GM23338 (cell line): ENCODE measurements around the gene SELENON. TPM values are rescaled to one million over a fixed set of nuclear protein-coding genes. Genes with fewer than 3 reads are reported as not detected.

Experiments
- ATAC-seq: fragments of 200-7000 bp; cut with Tn5 transposase; 3 replicates; pipeline ENCODE4 v1.9.1; 2020
- DNase-seq: peaks from one replicate; pipeline ENCODE4 v3.0.0-alpha.2; 2015; ENCODE audit warnings: low spot score
- H2AFZ ChIP-seq: fragments of 200-600 bp; sonication (generic); 2 replicates; pipeline ENCODE4 v1.8.0; 2016; ENCODE audit warnings: antibody characterized with exemption, mild to moderate bottlenecking, moderate library complexity
- H3F3A ChIP-seq: fragments of 200-600 bp; sonication (generic); replicated peaks from 2 replicates; pipeline ENCODE4 v1.8.0; 2017; ENCODE audit warnings: antibody characterized with exemption, mixed run types, low read depth
- H3K27ac ChIP-seq: fragments of 200-600 bp; sonication (generic); 2 replicates; pipeline ENCODE4 v1.6.1; 2016; ENCODE audit warnings: low read depth
- H3K27me3 ChIP-seq: fragments of 200-600 bp; sonication (generic); 2 replicates; pipeline ENCODE4 v1.8.0; 2016; ENCODE audit warnings: mild to moderate bottlenecking, mixed run types, moderate library complexity; ENCODE audit not compliant: insufficient read depth
- H3K36me3 ChIP-seq: fragments of 200-600 bp; sonication (generic); 2 replicates; pipeline ENCODE4 v1.8.0; 2016; ENCODE audit warnings: mild to moderate bottlenecking; ENCODE audit not compliant: insufficient read depth
- H3K4me1 ChIP-seq: fragments of 200-600 bp; sonication (generic); 2 replicates; pipeline ENCODE4 v1.8.0; 2016; ENCODE audit warnings: mild to moderate bottlenecking, moderate library complexity; ENCODE audit not compliant: insufficient read depth
- H3K4me2 ChIP-seq: fragments of 200-600 bp; sonication (generic); 2 replicates; pipeline ENCODE4 v1.7.1; 2017; ENCODE audit warnings: mixed run types
- H3K4me3 ChIP-seq: fragments of 200-600 bp; sonication (generic); 2 replicates; pipeline ENCODE4 v1.6.1; 2016; ENCODE audit warnings: mixed run types
- H3K79me2 ChIP-seq: fragments of 200-600 bp; sonication (generic); replicated peaks from 2 replicates; pipeline ENCODE4 v1.8.0; 2017; ENCODE audit warnings: mild to moderate bottlenecking; ENCODE audit not compliant: insufficient read depth
- H3K9me2 ChIP-seq: fragments of 200-600 bp; sonication (generic); 2 replicates; pipeline ENCODE4 v1.8.0; 2017; ENCODE audit not compliant: insufficient read depth
- H4K20me1 ChIP-seq: fragments of 200-600 bp; sonication (generic); replicated peaks from 2 replicates; pipeline ENCODE4 v1.8.0; 2017; ENCODE audit warnings: mild to moderate bottlenecking; ENCODE audit not compliant: insufficient read depth
- H3K27ac Mint-ChIP-seq: 2 replicates; pipeline ENCODE4 v1.8.0; 2020; ENCODE audit warnings: inconsistent platforms, mild to moderate bottlenecking, moderate library complexity, mixed read lengths
- H3K27me3 Mint-ChIP-seq: 3 replicates; pipeline ENCODE4 v1.8.0; 2022; ENCODE audit warnings: low read depth, mild to moderate bottlenecking, moderate library complexity, mixed read lengths, inconsistent platforms; ENCODE audit not compliant: insufficient read depth, poor library complexity
- H3K36me3 Mint-ChIP-seq: 3 replicates; pipeline ENCODE4 v1.8.0; 2021; ENCODE audit warnings: low read depth, mild to moderate bottlenecking, inconsistent platforms, moderate library complexity, mixed read lengths
- H3K4me1 Mint-ChIP-seq: 3 replicates; pipeline ENCODE4 v1.8.0; 2020; ENCODE audit warnings: mild to moderate bottlenecking, inconsistent platforms, mixed read lengths
- H3K4me3 Mint-ChIP-seq: 3 replicates; pipeline ENCODE4 v1.8.0; 2021; ENCODE audit warnings: moderate library complexity, mild to moderate bottlenecking, inconsistent platforms, mixed read lengths
- H3K9me3 Mint-ChIP-seq: 3 replicates; pipeline ENCODE4 v1.8.0; 2020; ENCODE audit warnings: moderate library complexity, mild to moderate bottlenecking, inconsistent platforms, mixed read lengths
- EZH2 ChIP-seq: fragments of 200-600 bp; sonication (generic); IDR thresholded peaks from one replicate; pipeline ENCODE4 v1.8.0; 2017; ENCODE audit warnings: antibody characterized with exemption, mild to moderate bottlenecking, low read depth; ENCODE audit not compliant: unreplicated experiment
- EZH2phosphoT487 ChIP-seq: fragments of 200-600 bp; sonication (generic); IDR thresholded peaks from one replicate; pipeline ENCODE4 v1.8.1; 2018; ENCODE audit warnings: antibody characterized with exemption; ENCODE audit not compliant: unreplicated experiment
- JUNB ChIP-seq: IDR thresholded peaks from one replicate; pipeline ENCODE4 v1.6.1; 2016; ENCODE audit warnings: antibody characterized with exemption; ENCODE audit not compliant: unreplicated experiment
- NANOG ChIP-seq: IDR thresholded peaks from 2 replicates; pipeline ENCODE4 v1.6.1; 2016; ENCODE audit warnings: antibody characterized with exemption, borderline replicate concordance
- POLR2AphosphoS5 ChIP-seq: IDR thresholded peaks from 2 replicates; pipeline ENCODE4 v1.6.1; 2016; ENCODE audit warnings: antibody characterized with exemption, low read depth
- STAT1 ChIP-seq: IDR thresholded peaks from one replicate; pipeline ENCODE4 v1.6.1; 2016; ENCODE audit warnings: antibody characterized with exemption; ENCODE audit not compliant: unreplicated experiment
- ZNF114 ChIP-seq: fragments of 250-450 bp; sonication (Bioruptor Pico); IDR thresholded peaks from 2 replicates; pipeline ENCODE4 v1.5.0; 2020; ENCODE audit warnings: mild to moderate bottlenecking, moderate library complexity
- ZNF331 ChIP-seq: fragments of 250-450 bp; sonication (Bioruptor Pico); IDR thresholded peaks from 2 replicates; pipeline ENCODE4 v1.5.0; 2020; ENCODE audit warnings: low read depth, mild to moderate bottlenecking, moderate library complexity
- polyA plus RNA-seq: library from polyadenylated mRNA; unstranded; fragments of >200 nt; fragmentation: Nextera tagmentation; extraction: Ambion mirVana; gene quantifications from 2 replicates; pipeline ENCODE4 v1.2.1, GENCODE V29; 2016
- total RNA-seq: library from RNA; depleted of rRNA; stranded (reverse); fragments of >200 nt; shearing (Covaris generic); gene quantifications from 2 replicates; pipeline ENCODE4 v1.2.3, GENCODE V29; 2014
- TF ChIP-seq, protein P1 (sequence below): IDR thresholded peaks from one replicate; pipeline ENCODE4 v1.6.1; 2018; ENCODE audit warnings: antibody characterized with exemption; ENCODE audit not compliant: unreplicated experiment
- TF ChIP-seq, protein P2 (sequence below), 2 experiments: fragments of 200-600 bp in 1 of 2; sonication (generic) in 1 of 2; conservative IDR thresholded peaks; 2 replicates each; pipeline versions ENCODE4 v1.5.1 to v1.6.1; 2016 to 2017; ENCODE audit warnings: antibody characterized with exemption in 2 of 2, low read depth in 2 of 2, mild to moderate bottlenecking in 2 of 2, moderate library complexity in 1 of 2
- TF ChIP-seq, protein P3 (sequence below): fragments of 250-450 bp; sonication (Bioruptor Pico); IDR thresholded peaks from 2 replicates; pipeline ENCODE4 v1.5.0; 2020; ENCODE audit warnings: mild to moderate bottlenecking, moderate library complexity

SELENON gene
- total and polyA plus RNA-seq, 2 experiments from 2014 or later, result 17.9 to 93.2 TPM

DNA sequence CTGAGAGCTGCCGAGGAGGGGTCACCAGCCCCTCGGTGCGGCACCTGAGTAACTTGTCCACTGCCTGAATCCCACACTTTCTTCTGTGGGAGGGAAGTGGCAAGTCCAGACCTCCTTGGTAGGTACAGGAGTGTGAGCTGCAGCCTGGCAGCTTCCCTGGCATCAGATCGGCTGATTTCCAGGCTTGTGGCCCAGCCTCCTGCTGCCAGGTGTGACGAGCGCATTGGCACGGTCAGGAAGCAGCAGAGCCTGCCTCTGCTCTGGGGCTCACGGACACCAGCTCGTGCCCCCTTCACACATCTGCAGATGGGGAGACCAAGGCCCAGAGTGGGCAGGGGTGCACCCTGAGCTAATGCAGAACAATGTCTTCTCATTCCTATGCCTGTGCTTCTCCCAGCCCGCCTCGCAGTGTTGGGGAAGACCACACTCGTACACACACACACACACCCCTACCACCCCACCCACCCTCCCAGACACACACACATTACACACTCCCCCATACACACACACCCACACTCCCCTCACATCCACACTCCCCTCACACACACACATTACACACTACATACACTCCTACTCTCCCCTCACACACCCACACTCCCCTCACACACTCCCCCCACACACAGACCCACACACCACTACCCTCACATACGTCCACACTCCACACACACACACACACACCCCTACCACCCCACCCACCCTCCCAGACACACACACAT lies 33.1 kb upstream of the SELENON start:
- Mint-ChIP-seq H3K27me3 (peaks cover 4% of the 10 kb centered on the region), H3K4me3 (no peak overlapping the region), H3K27ac (no peak overlapping the region), H3K4me1 (peaks cover 21% of the 10 kb centered on the region), H3K9me3 (no peaks in the 10 kb centered on the region), H3K36me3 (no peaks in the 10 kb centered on the region)
- Histone ChIP-seq H3K27me3 (no peaks in the 10 kb centered on the region), H3K4me3 (no peak overlapping the region), H4K20me1 (no peaks in the 10 kb centered on the region), H3K4me2 (no peak overlapping the region), H2AFZ (no peak overlapping the region), H3K36me3 (no peaks in the 10 kb centered on the region), H3K4me1 (peaks cover 4% of the 10 kb centered on the region), H3F3A (no peaks in the 10 kb centered on the region), H3K9me2 (no peaks in the 10 kb centered on the region), H3K27ac (no peak overlapping the region), H3K79me2 (no peaks in the 10 kb centered on the region)
- TF ChIP-seq, protein P1, sequence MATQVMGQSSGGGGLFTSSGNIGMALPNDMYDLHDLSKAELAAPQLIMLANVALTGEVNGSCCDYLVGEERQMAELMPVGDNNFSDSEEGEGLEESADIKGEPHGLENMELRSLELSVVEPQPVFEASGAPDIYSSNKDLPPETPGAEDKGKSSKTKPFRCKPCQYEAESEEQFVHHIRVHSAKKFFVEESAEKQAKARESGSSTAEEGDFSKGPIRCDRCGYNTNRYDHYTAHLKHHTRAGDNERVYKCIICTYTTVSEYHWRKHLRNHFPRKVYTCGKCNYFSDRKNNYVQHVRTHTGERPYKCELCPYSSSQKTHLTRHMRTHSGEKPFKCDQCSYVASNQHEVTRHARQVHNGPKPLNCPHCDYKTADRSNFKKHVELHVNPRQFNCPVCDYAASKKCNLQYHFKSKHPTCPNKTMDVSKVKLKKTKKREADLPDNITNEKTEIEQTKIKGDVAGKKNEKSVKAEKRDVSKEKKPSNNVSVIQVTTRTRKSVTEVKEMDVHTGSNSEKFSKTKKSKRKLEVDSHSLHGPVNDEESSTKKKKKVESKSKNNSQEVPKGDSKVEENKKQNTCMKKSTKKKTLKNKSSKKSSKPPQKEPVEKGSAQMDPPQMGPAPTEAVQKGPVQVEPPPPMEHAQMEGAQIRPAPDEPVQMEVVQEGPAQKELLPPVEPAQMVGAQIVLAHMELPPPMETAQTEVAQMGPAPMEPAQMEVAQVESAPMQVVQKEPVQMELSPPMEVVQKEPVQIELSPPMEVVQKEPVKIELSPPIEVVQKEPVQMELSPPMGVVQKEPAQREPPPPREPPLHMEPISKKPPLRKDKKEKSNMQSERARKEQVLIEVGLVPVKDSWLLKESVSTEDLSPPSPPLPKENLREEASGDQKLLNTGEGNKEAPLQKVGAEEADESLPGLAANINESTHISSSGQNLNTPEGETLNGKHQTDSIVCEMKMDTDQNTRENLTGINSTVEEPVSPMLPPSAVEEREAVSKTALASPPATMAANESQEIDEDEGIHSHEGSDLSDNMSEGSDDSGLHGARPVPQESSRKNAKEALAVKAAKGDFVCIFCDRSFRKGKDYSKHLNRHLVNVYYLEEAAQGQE, result no peak
- TF ChIP-seq EZH2, result no peak
- TF ChIP-seq POLR2AphosphoS5, result no peak
- TF ChIP-seq STAT1, result no peak
- TF ChIP-seq JUNB, result no peak
- TF ChIP-seq NANOG, result no peak
- TF ChIP-seq ZNF114 (CRISPR knock-in tag), result no peak
- TF ChIP-seq, protein P2, sequence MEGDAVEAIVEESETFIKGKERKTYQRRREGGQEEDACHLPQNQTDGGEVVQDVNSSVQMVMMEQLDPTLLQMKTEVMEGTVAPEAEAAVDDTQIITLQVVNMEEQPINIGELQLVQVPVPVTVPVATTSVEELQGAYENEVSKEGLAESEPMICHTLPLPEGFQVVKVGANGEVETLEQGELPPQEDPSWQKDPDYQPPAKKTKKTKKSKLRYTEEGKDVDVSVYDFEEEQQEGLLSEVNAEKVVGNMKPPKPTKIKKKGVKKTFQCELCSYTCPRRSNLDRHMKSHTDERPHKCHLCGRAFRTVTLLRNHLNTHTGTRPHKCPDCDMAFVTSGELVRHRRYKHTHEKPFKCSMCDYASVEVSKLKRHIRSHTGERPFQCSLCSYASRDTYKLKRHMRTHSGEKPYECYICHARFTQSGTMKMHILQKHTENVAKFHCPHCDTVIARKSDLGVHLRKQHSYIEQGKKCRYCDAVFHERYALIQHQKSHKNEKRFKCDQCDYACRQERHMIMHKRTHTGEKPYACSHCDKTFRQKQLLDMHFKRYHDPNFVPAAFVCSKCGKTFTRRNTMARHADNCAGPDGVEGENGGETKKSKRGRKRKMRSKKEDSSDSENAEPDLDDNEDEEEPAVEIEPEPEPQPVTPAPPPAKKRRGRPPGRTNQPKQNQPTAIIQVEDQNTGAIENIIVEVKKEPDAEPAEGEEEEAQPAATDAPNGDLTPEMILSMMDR (conservative IDR thresholded peaks at IDR 0.05; ENCODE audit: low read depth in 2 of 2), result no peak
- TF ChIP-seq, protein P3, sequence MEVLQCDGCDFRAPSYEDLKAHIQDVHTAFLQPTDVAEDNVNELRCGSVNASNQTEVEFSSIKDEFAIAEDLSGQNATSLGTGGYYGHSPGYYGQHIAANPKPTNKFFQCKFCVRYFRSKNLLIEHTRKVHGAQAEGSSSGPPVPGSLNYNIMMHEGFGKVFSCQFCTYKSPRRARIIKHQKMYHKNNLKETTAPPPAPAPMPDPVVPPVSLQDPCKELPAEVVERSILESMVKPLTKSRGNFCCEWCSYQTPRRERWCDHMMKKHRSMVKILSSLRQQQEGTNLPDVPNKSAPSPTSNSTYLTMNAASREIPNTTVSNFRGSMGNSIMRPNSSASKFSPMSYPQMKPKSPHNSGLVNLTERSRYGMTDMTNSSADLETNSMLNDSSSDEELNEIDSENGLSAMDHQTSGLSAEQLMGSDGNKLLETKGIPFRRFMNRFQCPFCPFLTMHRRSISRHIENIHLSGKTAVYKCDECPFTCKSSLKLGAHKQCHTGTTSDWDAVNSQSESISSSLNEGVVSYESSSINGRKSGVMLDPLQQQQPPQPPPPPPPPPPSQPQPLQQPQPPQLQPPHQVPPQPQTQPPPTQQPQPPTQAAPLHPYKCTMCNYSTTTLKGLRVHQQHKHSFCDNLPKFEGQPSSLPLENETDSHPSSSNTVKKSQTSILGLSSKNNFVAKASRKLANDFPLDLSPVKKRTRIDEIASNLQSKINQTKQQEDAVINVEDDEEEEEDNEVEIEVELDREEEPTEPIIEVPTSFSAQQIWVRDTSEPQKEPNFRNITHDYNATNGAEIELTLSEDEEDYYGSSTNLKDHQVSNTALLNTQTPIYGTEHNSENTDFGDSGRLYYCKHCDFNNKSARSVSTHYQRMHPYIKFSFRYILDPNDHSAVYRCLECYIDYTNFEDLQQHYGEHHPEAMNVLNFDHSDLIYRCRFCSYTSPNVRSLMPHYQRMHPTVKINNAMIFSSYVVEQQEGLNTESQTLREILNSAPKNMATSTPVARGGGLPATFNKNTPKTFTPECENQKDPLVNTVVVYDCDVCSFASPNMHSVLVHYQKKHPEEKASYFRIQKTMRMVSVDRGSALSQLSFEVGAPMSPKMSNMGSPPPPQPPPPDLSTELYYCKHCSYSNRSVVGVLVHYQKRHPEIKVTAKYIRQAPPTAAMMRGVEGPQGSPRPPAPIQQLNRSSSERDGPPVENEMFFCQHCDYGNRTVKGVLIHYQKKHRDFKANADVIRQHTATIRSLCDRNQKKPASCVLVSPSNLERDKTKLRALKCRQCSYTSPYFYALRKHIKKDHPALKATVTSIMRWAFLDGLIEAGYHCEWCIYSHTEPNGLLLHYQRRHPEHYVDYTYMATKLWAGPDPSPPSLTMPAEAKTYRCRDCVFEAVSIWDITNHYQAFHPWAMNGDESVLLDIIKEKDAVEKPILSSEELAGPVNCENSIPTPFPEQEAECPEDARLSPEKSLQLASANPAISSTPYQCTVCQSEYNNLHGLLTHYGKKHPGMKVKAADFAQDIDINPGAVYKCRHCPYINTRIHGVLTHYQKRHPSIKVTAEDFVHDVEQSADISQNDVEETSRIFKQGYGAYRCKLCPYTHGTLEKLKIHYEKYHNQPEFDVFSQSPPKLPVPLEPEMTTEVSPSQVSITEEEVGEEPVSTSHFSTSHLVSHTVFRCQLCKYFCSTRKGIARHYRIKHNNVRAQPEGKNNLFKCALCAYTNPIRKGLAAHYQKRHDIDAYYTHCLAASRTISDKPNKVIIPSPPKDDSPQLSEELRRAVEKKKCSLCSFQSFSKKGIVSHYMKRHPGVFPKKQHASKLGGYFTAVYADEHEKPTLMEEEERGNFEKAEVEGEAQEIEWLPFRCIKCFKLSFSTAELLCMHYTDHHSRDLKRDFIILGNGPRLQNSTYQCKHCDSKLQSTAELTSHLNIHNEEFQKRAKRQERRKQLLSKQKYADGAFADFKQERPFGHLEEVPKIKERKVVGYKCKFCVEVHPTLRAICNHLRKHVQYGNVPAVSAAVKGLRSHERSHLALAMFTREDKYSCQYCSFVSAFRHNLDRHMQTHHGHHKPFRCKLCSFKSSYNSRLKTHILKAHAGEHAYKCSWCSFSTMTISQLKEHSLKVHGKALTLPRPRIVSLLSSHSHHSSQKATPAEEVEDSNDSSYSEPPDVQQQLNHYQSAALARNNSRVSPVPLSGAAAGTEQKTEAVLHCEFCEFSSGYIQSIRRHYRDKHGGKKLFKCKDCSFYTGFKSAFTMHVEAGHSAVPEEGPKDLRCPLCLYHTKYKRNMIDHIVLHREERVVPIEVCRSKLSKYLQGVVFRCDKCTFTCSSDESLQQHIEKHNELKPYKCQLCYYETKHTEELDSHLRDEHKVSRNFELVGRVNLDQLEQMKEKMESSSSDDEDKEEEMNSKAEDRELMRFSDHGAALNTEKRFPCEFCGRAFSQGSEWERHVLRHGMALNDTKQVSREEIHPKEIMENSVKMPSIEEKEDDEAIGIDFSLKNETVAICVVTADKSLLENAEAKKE (CRISPR knock-in tag), result no peak
- no peak for TF ChIP-seq EZH2phosphoT487
- no peak for TF ChIP-seq ZNF331 (CRISPR knock-in tag)
- ATAC-seq (no peak), DNase-seq (no peak)
